ENCODE measurements around the gene DNAH1. TPM values are rescaled to one million over a fixed set of nuclear protein-coding genes. Genes with fewer than 3 reads are reported as not detected.

DNAH1 gene
- total RNA-seq, 4 donors from 2014 or later: 9.5 to 30.3 (median 14.6) TPM

DNA sequence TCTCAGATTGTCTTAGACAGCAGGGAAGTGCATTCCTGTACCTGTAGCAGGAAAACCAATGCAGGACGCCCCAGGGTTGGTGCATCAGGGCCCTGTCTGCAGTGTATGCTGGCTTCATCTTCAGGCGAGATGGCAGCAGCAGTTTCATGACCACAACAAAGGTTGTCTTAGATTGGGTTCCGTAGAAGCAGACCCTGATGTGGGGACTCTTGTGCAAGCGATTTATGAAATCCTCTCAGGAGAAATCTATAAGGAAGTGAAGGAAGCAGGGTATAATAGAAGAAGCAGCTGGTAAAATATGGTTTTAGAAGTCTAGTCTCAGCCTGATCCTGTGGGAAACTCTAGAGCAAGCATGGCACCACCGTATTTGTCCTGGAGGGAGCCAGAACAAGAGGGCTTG lies 25.0 kb downstream of the DNAH1 start:
- TF ChIP-seq, protein P1, sequence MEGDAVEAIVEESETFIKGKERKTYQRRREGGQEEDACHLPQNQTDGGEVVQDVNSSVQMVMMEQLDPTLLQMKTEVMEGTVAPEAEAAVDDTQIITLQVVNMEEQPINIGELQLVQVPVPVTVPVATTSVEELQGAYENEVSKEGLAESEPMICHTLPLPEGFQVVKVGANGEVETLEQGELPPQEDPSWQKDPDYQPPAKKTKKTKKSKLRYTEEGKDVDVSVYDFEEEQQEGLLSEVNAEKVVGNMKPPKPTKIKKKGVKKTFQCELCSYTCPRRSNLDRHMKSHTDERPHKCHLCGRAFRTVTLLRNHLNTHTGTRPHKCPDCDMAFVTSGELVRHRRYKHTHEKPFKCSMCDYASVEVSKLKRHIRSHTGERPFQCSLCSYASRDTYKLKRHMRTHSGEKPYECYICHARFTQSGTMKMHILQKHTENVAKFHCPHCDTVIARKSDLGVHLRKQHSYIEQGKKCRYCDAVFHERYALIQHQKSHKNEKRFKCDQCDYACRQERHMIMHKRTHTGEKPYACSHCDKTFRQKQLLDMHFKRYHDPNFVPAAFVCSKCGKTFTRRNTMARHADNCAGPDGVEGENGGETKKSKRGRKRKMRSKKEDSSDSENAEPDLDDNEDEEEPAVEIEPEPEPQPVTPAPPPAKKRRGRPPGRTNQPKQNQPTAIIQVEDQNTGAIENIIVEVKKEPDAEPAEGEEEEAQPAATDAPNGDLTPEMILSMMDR (IDR thresholded peaks at IDR 0.05; ENCODE audit: low read depth): no peak

DNA sequence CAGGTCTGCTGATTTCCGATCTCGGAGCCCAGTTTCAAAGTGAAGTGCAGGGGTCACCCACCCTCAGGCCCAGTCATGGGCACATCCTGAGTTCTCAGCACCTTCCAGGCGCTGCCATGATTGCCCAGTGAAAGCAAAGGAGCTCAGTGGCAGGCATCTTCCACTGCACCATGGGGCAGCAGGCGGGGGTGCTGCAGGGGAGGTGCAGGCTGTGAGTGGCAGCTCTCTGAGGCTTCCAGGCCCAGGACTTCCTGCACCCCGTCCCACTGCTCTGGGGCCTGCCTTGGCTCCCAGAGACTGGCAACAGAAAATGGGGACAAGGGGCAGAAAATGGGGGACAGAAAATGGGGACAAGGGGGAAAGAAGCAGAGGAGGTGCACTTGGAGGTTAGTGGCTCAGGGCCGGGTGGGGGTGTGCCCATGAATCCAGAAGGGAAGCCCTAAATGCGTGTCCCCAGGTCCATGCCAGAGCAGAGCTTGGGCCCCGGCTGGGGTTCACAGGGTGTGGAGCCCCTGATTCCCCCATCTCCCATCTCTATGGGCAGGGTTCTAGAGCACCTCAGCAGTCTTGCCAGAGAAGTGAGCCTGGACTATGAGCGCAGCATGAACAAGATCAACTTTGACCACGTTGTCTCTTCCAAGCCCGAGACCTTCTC lies 28.0 kb downstream of the DNAH1 start:
- TF ChIP-seq, protein P1 (IDR thresholded peaks at IDR 0.05; ENCODE audit: low read depth): no peak

DNA sequence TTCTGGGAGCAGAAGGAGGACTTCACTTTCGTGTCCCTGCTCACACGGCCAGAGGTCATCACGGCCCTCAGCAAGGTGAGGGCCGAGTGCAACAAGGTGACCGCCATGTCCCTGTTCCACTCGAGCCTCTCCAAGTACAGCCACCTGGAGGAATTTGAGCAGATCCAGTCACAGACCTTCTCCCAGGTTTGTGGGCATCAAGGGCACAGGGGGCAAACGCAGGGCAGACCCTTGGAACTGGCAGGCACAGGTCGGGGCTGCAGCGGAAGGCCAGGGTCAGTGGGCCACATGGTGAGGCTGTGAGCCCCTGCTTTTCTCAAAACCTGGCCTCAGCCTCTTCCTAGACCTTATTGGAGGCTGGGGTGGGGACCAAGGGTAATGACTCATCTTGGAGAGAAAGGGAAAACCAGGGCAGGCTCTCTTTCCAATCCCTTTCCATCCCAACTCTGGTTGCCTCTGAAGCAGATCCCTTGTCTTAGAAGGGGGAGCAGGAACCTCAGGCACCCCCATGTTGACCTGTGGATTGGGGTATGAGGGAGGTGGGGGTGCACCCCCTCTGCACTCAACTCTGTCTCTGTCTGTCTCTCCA lies 29.5 kb downstream of the DNAH1 start:
- TF ChIP-seq, protein P1 (IDR thresholded peaks at IDR 0.05; ENCODE audit: low read depth): no peak

DNA sequence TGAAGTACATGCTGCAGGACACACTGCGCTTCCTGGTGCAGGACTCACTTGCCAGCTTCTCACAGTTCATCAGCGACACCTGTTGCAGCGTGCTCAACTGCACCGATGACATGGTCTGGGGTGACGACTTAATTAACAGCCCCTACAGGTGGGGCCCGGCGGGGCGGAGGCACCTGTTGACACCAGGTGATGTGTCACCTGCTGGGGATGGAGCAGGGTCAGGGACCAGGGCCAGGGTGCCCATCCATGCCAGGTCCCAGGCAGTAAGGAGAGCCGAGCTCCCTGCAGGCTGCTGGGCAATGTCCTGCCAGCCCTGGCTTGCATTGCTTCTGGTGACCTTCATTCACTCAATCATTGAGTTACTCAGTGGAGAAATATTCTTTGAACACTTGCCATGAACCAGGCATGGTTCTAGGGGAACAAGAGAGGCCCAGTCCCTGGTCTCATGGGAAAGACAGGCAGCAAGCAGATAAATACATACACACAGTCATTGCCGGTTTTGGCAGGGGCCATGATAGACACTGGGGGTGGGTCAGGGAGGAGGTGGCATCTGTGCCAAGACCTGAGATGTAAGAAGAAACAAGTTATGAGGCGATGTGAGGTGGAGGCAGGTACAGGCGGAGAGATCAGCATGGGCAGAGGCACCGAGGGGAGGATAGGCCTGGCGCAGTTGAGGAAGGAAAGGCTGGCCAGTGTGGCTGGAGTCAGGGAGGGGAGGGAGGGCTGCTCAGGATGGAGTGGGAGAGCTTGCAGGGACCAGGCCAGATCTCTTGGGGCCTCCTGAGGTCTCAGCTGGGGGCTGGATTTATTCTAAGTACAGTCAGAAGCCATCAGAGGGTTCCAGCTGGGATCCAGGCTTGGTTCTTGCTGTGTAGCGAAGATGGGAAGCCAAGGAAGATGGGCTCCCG lies 30.8 kb downstream of the DNAH1 start:
- TF ChIP-seq, protein P1 (IDR thresholded peaks at IDR 0.05; ENCODE audit: low read depth): no peak

DNA sequence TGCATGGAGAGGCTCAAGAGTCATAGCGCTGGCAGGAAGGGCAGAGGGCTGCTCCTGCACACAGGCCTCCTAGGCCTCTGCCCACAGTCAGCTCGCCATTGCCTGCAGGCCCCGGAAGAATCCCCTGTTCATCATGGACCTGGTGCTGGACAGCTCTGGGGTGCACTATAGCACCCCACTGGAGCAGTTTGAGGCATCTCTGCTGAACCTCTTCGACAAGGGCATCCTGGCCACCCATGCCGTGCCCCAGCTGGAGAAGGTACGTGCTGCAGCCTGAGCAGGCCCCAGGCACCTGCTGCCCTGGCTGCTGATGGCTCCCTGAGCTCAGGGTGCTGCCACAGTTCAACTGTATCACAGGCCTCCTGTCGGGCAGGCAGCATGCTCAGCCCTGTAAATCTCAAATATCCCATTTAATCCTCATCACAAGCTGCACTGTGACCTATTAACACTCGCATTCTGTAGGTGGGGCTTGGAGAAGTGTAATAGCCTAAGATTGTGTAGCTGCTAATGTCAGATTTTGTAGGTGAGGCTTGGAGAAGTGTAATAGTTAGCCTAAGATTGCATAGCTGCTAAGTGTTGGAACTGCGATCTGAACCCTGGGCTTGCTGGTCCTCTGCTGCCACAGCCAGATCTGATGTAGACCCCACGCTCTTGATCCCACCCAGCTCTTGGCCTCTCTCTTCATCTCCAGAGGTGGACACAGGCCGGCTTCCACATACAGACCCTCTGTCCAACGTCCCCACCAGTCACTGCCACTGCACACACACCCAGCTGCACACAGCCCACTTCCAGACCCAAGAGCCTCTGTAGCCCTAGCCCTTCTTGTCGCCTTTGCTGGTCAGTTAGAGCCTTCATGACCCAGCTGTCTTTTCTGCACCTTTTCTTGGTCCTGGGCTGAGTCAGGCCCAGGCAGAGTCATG lies 31.9 kb downstream of the DNAH1 start:
- TF ChIP-seq, protein P1 (IDR thresholded peaks at IDR 0.05; ENCODE audit: low read depth): no peak

DNA sequence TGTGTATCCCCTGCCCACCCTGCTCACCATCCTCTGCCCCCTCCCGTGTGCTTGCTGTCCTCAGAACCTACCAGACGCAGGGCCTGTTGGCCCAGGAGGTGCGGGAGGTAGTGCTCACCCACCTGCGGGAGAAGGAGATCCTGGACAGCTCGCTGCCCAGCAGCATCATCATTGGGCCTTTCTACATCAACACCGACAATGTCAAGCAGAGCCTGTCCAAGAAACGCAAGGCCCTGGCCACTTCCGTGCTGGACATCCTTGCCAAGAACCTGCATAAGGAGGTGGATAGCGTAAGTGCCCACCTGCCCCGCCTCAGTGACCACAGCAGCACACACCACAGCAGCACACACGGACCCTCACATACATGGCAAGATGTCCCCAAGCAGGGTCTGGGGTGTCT lies 33.0 kb downstream of the DNAH1 start:
- TF ChIP-seq, protein P1 (IDR thresholded peaks at IDR 0.05; ENCODE audit: low read depth): no peak
